Measurements from ENCODE around the gene LRRC9. TPM values are rescaled to one million over a fixed set of nuclear protein-coding genes. Genes with fewer than 3 reads are reported as not detected.

Gene LRRC9
- total RNA-seq, 1 donor from 2014 or later, result 1.3 TPM

GRCh38 chr14:60089221-60089620 lies 169.3 kb downstream of the LRRC9 start:
- peaks cover 36% of the 10 kb centered on the region for H3K4me1 Mint-ChIP-seq (ENCODE audit: low read depth, unreplicated experiment)
- peaks cover 8% of the 10 kb centered on the region for H3K27me3 Mint-ChIP-seq (ENCODE audit: unreplicated experiment)
- TF ChIP-seq, protein P1, sequence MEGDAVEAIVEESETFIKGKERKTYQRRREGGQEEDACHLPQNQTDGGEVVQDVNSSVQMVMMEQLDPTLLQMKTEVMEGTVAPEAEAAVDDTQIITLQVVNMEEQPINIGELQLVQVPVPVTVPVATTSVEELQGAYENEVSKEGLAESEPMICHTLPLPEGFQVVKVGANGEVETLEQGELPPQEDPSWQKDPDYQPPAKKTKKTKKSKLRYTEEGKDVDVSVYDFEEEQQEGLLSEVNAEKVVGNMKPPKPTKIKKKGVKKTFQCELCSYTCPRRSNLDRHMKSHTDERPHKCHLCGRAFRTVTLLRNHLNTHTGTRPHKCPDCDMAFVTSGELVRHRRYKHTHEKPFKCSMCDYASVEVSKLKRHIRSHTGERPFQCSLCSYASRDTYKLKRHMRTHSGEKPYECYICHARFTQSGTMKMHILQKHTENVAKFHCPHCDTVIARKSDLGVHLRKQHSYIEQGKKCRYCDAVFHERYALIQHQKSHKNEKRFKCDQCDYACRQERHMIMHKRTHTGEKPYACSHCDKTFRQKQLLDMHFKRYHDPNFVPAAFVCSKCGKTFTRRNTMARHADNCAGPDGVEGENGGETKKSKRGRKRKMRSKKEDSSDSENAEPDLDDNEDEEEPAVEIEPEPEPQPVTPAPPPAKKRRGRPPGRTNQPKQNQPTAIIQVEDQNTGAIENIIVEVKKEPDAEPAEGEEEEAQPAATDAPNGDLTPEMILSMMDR (IDR thresholded peaks at IDR 0.05; ENCODE audit: partially characterized antibody, unreplicated experiment), result no peak
- H3K9me3 Mint-ChIP-seq (ENCODE audit: unreplicated experiment), result peaks cover 9% of the 10 kb centered on the region
- peak overlapping the region; percentile 14 for H3K27ac Mint-ChIP-seq (ENCODE audit: unreplicated experiment)
- no peak overlapping the region for H3K4me3 Mint-ChIP-seq (ENCODE audit: unreplicated experiment)
- DNase-seq, result no peak
- peaks cover 6% of the 10 kb centered on the region for H3K36me3 Mint-ChIP-seq (ENCODE audit: unreplicated experiment)

- peaks cover 8% of the 10 kb centered on the region for H3K27me3 Mint-ChIP-seq (ENCODE audit: unreplicated experiment)
- H3K4me1 Mint-ChIP-seq (ENCODE audit: low read depth, unreplicated experiment), result peaks cover 48% of the 10 kb centered on the region
- no peak for DNase-seq
- H3K4me3 Mint-ChIP-seq (ENCODE audit: unreplicated experiment), result peak overlapping the region; percentile 98
- TF ChIP-seq, protein P1 (IDR thresholded peaks at IDR 0.05; ENCODE audit: partially characterized antibody, unreplicated experiment), result no peak
- peaks cover 7% of the 10 kb centered on the region for H3K9me3 Mint-ChIP-seq (ENCODE audit: unreplicated experiment)
- H3K36me3 Mint-ChIP-seq (ENCODE audit: unreplicated experiment), result peaks cover 6% of the 10 kb centered on the region
- peak overlapping the region; percentile 95 for H3K27ac Mint-ChIP-seq (ENCODE audit: unreplicated experiment)
Observed at GRCh38 chr14:60090864-60091519, 171.0 kb downstream of the LRRC9 start.

- Mint-ChIP-seq H3K27me3 (ENCODE audit: unreplicated experiment) (peaks cover 8% of the 10 kb centered on the region), H3K4me3 (ENCODE audit: unreplicated experiment) (peak within 1 kb of the TSS; percentile 98), H3K36me3 (ENCODE audit: unreplicated experiment) (peaks cover 6% of the 10 kb centered on the region), H3K9me3 (ENCODE audit: unreplicated experiment) (peaks cover 7% of the 10 kb centered on the region), H3K27ac (ENCODE audit: unreplicated experiment) (peak within 1 kb of the TSS; percentile 95), H3K4me1 (ENCODE audit: low read depth, unreplicated experiment) (peaks cover 51% of the 10 kb centered on the region)
- TF ChIP-seq, protein P1 (IDR thresholded peaks at IDR 0.05; ENCODE audit: partially characterized antibody, unreplicated experiment), result no peak
- peak; percentile 93 for DNase-seq
Observed at GRCh38 chr14:60091550-60092525, 171.9 kb downstream of the LRRC9 start, which contains the start of gene PCNX4. Gene PCNX4, plus strand, starts transcription at chr14:60091923. Its CDS starts 15,716 bp downstream, at chr14:60107639.

GRCh38 chr14:60092526-60092920 lies 172.6 kb downstream of the LRRC9 start:
- H3K4me3 Mint-ChIP-seq (ENCODE audit: unreplicated experiment), result peak overlapping the region; percentile 98
- H3K27me3 Mint-ChIP-seq (ENCODE audit: unreplicated experiment), result peaks cover 8% of the 10 kb centered on the region
- H3K27ac Mint-ChIP-seq (ENCODE audit: unreplicated experiment), result peak overlapping the region; percentile 95
- peaks cover 47% of the 10 kb centered on the region for H3K4me1 Mint-ChIP-seq (ENCODE audit: low read depth, unreplicated experiment)
- DNase-seq, result no peak
- TF ChIP-seq, protein P1 (IDR thresholded peaks at IDR 0.05; ENCODE audit: partially characterized antibody, unreplicated experiment), result no peak
- H3K9me3 Mint-ChIP-seq (ENCODE audit: unreplicated experiment), result peaks cover 7% of the 10 kb centered on the region
- H3K36me3 Mint-ChIP-seq (ENCODE audit: unreplicated experiment), result peaks cover 6% of the 10 kb centered on the region

All from glutamatergic neuron (in vitro differentiated cells).